ENCODE measurements around the gene PDCD4. TPM values are rescaled to one million over a fixed set of nuclear protein-coding genes. Genes with fewer than 3 reads are reported as not detected.
A peak's percentile ranks its signal among the peaks of the same experiment; 100 is the strongest.

Gene PDCD4
- total and polyA plus RNA-seq, 10 of the 15 experiments (the other 5 are each of a cell fraction or from before 2014, with no cell fraction given) = 101 to 372 (median 171) TPM

DNA sequence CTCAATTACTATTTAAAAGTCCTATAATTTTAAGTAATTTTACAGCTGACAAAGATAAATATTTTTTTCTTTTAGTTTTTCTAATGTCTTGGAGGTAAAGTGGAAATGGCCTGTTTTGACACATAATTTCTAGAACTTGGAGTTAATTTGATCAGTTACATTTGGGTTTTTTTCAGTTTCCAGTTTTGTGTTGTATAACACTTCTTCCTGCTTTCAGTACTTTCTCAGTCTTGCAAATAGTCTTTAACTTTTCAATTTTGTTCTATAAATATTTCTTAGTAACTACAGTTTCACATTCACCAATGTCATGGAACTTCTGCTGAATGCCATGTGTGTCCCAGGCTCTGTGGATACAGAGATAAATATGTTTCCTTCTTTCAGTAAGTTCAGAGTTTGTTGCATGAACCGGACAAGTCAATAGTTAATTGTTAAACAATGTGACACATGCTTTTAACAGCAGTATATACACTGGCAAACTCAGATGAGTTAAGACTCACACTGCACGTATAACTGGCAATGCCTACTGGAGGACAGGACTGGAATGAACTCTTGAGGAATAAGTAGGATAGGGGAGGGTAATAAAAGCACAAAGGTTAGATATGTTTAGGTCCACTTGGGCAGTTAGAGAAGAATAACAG lies 52.2 kb downstream of the PDCD4 start:
- H3K9ac ChIP-seq (ENCODE audit: control insufficient read depth, insufficient read depth, low read length) = no peak overlapping the region; the same call in 1 of the 2 replicates
- POLR2A ChIA-PET = no interaction called here
- WGBS (ENCODE audit: insufficient coverage, insufficient replicate concordance, low lambda C conversion rate, missing lambda C conversion rate) = 9% methylated on average over 2 of the region's 2 CpGs
- no peak for DNase-seq (ENCODE audit: low read depth, low spot score)
- FAIRE-seq = peak; percentile 78
- no peaks in the 10 kb centered on the region; the same call in 1 of the 2 replicates for H4K20me1 ChIP-seq (ENCODE audit: control insufficient read depth, insufficient read depth)
- no peaks in the 10 kb centered on the region; the same call in 2 of the 3 replicates for H3K9me3 ChIP-seq (replicated peaks; ENCODE audit: control insufficient read depth, insufficient read depth, low read length)
- H3K36me3 ChIP-seq (ENCODE audit: control insufficient read depth in 2 of 2, insufficient read depth in 2 of 2, low read length in 1 of 2) = peaks cover 0 to 2% of the 10 kb centered on the region in 2 experiments; a peak in 1 of 4 replicates
- in situ Hi-C loops (cut with MboI) = no loop called here
- CTCF ChIA-PET = interaction anchor here (0.8 kb wide), 2 partner anchors 69 to 120 kb away, joined by 3 read pairs; no protein-coding TSS in a partner anchor
- H2AFZ ChIP-seq (ENCODE audit: control insufficient read depth, low read depth, low read length) = no peak overlapping the region
- intact Hi-C loops (cut with micrococcal nuclease; ENCODE audit: unreplicated experiment) = loop anchor here (5.0 to 10.0 kb wide), 2 partner anchors 68 to 619 kb away; partner anchors contain the start of gene SMNDC1
- TSS peak; percentile 2 for BruUV-seq (replicated peaks)
- peak overlapping the region; percentile 98 for H3K4me2 ChIP-seq (ENCODE audit: control insufficient read depth, insufficient read depth)
- peak overlapping the region; percentile 64 for H3K27ac ChIP-seq (ENCODE audit: control insufficient read depth, insufficient read depth)
- peaks cover 96% of the 10 kb centered on the region for H3K79me2 ChIP-seq (ENCODE audit: control insufficient read depth, insufficient read depth, low read length)
- no peaks in the 10 kb centered on the region for H3K27me3 ChIP-seq (replicated peaks in 1 of 2; ENCODE audit: control insufficient read depth in 2 of 2, insufficient read depth in 2 of 2, low read length in 1 of 2)
- peaks cover 29% of the 10 kb centered on the region for H3K4me1 ChIP-seq (ENCODE audit: control insufficient read depth, insufficient read depth, low read length)
- peak overlapping the region; percentile 51 for H3K4me3 ChIP-seq
- RAD21 ChIA-PET (ENCODE audit: unreplicated experiment) = interaction anchor here (1.2 to 1.9 kb wide), 2 partner anchors 30 to 120 kb away, joined by 4 to 8 read pairs; no protein-coding TSS in a partner anchor
- ATAC-seq = peak; percentile 19
- SMC1A ChIA-PET (ENCODE audit: uncharacterized antibody, unreplicated experiment) = interaction anchor here (0.8 to 1.8 kb wide), 6 partner anchors 9 to 121 kb away, joined by 3 to 4 read pairs (median 3); no protein-coding TSS in a partner anchor
- no peak for TF ChIP-seq TAF1 (IDR thresholded peaks at IDR 0.05; ENCODE audit: borderline replicate concordance, low read depth, low read length)
- no peak; a peak in 2 of 4 replicates for TF ChIP-seq IKZF2 (IDR thresholded peaks at IDR 0.05)
- no peak for TF ChIP-seq NR2F1 (conservative IDR thresholded peaks at IDR 0.05)
- TF ChIP-seq EGR1 (IDR thresholded peaks at IDR 0.05; ENCODE audit: borderline replicate concordance in 1 of 2, low read depth in 2 of 2, low read length in 2 of 2) = no peak
- TF ChIP-seq MEF2A (IDR thresholded peaks at IDR 0.05; ENCODE audit: insufficient read depth, low read depth, low read length) = peak; percentile 63; the same call in 1 of the 2 replicates
- no peak for TF ChIP-seq TARDBP (IDR thresholded peaks at IDR 0.05; ENCODE audit: borderline replicate concordance)
- TF ChIP-seq NR2C2 (IDR thresholded peaks at IDR 0.05; ENCODE audit: borderline replicate concordance, control insufficient read depth, insufficient read length, low read depth) = no peak
- TF ChIP-seq, protein P1, sequence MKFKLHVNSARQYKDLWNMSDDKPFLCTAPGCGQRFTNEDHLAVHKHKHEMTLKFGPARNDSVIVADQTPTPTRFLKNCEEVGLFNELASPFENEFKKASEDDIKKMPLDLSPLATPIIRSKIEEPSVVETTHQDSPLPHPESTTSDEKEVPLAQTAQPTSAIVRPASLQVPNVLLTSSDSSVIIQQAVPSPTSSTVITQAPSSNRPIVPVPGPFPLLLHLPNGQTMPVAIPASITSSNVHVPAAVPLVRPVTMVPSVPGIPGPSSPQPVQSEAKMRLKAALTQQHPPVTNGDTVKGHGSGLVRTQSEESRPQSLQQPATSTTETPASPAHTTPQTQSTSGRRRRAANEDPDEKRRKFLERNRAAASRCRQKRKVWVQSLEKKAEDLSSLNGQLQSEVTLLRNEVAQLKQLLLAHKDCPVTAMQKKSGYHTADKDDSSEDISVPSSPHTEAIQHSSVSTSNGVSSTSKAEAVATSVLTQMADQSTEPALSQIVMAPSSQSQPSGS (IDR thresholded peaks at IDR 0.05; ENCODE audit: low read length) = peak; percentile 44; the same call in 1 of the 2 replicates
- TF ChIP-seq MXI1 (IDR thresholded peaks at IDR 0.05; ENCODE audit: low read depth, low read length) = 0 out of 2 replicates have a peak, but pooled peaks have one; percentile 49
- TF ChIP-seq ZNF622 (IDR thresholded peaks at IDR 0.05) = no peak
- no peak for TF ChIP-seq MYC (IDR thresholded peaks at IDR 0.05; ENCODE audit: insufficient read depth, insufficient read length, insufficient replicate concordance, low read length, severe bottlenecking)
- no peak for TF ChIP-seq LARP7 (IDR thresholded peaks at IDR 0.05)
- no peak for TF ChIP-seq TCF3 (IDR thresholded peaks at IDR 0.05; ENCODE audit: borderline replicate concordance, insufficient read depth, low read depth, low read length)
- no peak for TF ChIP-seq KLF5 (IDR thresholded peaks at IDR 0.05; ENCODE audit: partially characterized antibody)
- TF ChIP-seq RBBP5 (conservative IDR thresholded peaks at IDR 0.05) = no peak
- no peak for TF ChIP-seq ZZZ3 (IDR thresholded peaks at IDR 0.05; ENCODE audit: control insufficient read depth, insufficient read length, low read depth)
- no peak for TF ChIP-seq NFXL1 (IDR thresholded peaks at IDR 0.05; ENCODE audit: borderline replicate concordance)
- TF ChIP-seq, protein P2, sequence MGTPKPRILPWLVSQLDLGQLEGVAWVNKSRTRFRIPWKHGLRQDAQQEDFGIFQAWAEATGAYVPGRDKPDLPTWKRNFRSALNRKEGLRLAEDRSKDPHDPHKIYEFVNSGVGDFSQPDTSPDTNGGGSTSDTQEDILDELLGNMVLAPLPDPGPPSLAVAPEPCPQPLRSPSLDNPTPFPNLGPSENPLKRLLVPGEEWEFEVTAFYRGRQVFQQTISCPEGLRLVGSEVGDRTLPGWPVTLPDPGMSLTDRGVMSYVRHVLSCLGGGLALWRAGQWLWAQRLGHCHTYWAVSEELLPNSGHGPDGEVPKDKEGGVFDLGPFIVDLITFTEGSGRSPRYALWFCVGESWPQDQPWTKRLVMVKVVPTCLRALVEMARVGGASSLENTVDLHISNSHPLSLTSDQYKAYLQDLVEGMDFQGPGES (IDR thresholded peaks at IDR 0.05) = no peak
- TF ChIP-seq ESRRA (IDR thresholded peaks at IDR 0.05; ENCODE audit: low read length) = no peak
- TF ChIP-seq ATF7 (IDR thresholded peaks at IDR 0.05; ENCODE audit: low read depth) = no peak
- TF ChIP-seq POLR2AphosphoS2 (IDR thresholded peaks at IDR 0.05; ENCODE audit: low read depth, low read length) = no peak
- TF ChIP-seq POLR2AphosphoS5 (IDR thresholded peaks at IDR 0.05; ENCODE audit: low read length) = no peak
- peak; percentile 58; the same call in 1 of the 2 replicates for TF ChIP-seq JUNB (IDR thresholded peaks at IDR 0.05)

Data from GM12878 (cell line).